Hypothalamus (tissue), 51 donors: ENCODE data around the gene DOCK3.
A peak's percentile ranks its signal among the peaks of the same experiment; 100 is the strongest.
"Not testable (repeated sequence)": the region's sequence is repeated elsewhere in the genome, so short reads cannot be mapped to it uniquely, and the experiment has no call there.

Experiments
- DNase-seq, 51 donors: peaks; one replicate each; lab custom pipeline; 2025; lab: John Stamatoyannopoulos, UW

DOCK3 gene

DNA sequence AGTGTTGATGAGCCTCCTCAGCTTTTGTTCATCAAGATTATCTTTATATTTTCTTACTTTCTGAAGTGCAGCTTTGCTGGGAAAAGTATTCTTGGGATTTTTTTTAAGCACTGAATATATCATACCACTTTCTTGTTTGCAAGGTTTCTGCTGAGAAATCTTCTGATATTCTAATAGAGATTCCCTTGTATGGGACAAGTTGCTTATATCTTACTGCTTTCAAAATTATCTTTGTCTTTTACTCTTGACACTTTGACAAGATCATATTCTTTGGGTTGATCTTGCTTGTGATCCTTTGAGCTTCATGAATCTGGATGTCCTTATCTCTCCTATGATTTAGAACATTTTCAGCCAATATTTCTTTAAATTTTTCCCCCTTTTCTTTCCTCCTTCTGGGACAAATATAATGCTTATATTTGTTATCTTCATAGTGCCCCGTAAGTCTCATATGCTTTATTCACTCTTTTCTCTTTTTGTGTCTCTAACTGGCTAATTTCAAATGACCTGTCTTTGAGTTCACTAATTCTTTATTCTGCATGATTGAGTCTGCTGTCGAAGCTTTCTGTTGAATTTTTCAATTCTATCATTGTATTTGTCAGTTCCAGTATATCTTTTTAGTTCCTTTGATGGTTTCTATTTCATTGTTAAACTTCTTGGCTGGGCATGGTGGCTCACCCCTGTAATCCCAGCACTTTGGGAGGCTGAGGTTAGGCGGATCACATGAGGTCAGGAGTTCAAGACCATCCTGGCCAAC is 499.0 kb downstream of the DOCK3 start:
- DNase-seq = no peak

DNA sequence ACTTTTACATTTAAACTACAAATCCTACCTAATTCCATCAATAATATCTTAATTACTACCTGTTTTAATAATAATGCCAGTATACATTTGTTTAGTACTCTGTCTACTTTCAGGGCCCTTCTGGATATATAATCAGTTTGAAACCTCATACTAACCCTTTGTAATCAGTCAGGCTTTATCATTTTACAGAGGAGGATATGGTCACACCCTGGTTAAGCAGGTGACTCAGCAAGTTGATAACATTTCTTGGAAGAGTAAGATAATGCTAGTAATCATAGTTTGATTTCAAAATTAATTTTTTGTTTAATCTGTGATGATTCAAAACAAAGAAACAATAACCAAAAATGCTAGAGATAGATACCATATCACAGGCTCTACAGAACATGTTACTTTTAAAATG is 502.2 kb downstream of the DOCK3 start:
- no peak for DNase-seq

DNA sequence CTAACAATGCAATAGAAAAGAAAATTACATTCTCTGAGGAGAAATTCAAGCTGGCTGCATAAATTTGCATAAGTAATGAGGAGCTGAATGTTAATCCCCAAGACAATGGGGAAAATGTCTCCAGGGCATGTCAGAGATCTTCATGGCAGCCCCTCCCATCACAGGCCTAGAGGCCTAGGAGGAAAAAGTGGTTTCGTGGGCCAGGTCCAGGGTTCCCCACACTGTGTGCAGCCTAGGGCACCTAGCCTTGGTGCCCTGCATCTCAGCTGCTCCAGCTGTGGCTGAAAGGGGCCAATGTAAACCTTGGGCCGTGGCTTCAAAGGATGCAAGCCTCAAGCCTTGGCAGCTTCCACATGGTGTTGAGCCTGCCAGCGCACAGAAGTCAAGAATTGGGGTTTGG is 511.7 kb downstream of the DOCK3 start:
- DNase-seq = not testable (repeated sequence)

DNA sequence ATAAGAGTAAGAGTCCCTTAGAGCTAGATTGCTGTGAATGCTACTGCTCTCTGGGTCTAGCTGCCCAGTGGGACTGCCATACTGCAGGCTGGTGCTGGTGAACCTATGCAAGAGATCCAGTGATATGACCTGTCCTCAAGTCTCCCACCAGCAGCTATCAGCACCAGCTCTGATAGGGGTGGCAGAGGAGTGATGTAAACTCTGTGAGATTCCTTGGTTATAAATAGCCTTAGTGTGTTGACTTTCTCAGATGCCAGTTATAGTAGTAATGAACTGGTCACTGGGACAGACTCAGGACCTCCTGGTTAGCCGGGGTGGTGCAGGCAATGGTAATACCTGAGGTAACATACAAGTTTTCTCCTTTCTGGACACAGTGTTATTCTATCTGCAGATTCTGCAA is 515.5 kb downstream of the DOCK3 start:
- no peak for DNase-seq

DNA sequence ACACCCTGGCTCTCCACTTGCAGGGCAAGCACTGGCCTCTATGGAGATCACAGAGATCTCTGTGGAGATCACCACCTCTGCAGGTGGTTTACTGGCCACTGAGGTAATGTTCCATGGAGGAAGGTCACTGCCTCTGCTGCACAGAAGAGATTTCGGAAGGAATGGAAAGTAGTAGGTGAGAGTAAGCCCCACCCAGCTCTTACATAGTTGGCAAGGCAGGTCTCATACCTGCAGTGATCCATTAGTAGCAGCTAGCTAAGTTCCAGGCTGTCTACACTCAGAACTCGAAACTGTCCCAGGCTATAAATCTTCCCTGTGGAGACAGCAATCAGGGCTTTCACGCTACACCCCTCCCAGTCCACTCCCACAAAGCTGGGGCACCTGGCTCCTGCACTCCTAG is 516.1 kb downstream of the DOCK3 start:
- DNase-seq = no peak

DNA sequence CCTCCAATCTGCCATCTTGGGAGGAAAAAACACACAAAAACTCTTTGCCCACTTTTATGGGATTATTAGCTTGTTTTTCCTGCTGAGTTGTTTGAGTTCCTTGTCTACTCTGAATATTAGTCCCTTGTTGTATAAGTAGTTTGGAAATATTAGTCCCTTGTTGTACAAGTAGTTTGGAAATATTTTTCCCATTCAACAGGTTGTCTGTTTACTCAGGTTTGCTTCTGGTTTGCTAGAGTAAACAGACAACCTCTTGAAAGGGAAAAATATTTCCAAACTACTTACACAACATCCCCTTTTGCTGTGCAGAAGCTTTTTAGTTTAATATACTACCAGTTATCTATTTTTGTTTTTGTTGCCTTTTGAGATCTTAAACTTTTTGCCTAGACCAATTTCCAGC is 517.0 kb downstream of the DOCK3 start:
- DNase-seq = no peak

DNA sequence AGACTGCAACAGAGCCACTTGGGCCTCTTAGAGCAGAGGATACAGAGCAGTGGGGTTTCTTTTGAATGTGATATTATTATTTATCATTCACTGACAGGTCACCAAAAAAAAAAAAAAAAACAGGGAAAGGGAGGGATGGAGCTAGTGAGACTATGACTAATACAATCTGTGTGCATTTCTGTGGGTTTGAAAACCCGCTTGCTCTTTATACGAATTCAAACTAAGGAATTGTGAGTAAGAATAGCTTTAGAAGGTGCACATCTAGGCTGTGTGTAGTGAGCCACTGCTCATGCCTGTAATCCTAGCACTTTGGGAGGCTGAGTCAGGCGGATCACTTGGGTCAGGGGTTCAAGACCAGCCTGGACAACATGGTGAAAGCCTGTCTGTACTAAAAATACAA is 523.8 kb downstream of the DOCK3 start:
- DNase-seq = no peak

DNA sequence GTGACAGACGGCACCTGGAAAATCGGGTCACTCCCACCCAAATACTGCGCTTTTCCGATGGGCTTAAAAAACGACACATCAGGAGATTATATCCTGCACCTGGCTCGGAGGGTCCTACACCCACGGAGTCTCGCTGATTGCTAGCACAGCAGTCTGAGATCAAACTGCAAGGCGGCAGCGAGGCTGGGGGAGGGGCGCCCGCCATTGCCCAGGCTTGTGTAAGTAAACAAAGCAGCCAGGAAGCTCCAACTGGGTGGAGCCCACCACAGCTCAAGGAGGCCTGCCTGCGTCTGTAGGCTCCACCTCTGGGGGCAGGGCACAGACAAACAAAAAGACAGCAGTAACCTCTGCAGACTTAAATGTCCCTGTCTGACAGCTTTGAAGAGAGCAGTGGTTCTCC is 524.6 kb downstream of the DOCK3 start:
- not testable (repeated sequence) for DNase-seq

DNA sequence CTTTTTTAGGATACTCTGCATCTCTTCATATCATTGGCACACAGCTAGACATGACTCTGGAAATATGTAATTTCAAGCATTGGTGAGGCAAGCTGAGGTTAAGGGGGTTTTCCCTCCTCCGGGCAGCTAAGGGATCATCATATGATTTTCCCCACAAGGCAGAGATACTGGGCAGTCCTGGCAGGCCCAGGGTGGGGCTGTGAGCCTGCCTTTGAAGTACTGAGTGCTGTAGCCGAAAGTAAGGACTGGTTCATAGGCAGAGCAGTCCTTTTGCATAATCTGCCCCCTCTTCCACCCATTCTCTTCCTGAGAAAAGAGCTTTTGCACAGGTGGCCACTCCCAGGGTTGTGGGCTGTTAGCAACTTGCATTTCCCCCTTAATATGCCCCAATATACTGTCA is 541.6 kb downstream of the DOCK3 start:
- no peak for DNase-seq

DNA sequence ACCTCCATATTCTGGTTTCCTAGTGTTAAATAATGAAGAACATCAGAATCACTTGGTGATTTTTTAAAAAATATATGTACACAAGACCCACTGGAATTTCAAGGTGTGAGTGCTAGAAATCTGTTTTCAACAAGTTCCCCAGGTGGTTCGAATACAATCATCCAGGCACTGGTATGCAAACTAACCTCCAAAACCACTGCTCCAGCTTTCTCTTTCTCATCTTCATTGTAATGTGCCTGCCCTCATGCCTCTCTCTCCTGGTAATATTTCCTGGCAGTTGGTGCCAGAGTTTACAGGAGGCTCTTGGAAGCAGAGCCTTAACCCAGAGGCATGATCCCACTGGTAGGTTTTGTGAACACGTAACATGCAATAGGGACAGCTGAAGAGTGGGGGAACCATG is 547.2 kb downstream of the DOCK3 start:
- DNase-seq = no peak

DNA sequence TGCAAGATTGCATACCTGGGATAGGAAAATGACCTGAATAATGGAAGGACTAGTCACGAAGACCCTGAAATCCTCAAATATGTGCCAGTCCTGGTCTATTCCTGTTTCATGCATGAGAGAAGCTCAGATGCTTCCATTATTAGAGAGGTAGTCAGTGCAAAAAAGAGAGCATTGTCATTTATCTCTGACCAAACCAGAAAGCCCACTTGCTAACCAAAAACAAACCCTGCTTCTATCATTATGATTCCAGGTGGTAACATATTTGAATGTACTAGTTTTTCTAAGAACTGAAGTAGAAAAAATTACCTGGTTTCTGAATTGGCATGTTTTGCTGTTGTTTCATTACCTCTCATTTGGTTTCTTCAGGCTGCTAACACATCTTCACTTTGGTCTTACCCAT is 549.6 kb downstream of the DOCK3 start:
- DNase-seq = no peak

DNA sequence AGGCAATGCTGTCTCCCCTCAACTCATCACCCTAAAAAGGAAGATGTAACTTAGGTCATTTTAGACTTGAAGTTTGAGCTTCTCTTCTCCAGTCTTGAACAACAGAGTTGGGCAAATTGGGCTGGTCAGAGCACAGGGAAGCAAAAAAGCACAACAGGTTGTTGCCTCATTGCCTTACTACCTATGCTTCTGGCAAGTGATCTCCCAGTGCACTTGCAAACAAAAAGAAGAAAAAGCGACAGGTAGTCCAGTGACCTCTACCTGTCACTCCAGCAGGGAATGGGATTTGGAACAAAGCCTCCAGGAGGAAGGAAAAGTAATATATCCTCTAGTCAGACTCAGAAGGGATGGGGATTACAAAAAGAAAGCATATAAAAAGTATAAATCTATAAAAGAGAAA is 550.1 kb downstream of the DOCK3 start:
- DNase-seq = no peak

DNA sequence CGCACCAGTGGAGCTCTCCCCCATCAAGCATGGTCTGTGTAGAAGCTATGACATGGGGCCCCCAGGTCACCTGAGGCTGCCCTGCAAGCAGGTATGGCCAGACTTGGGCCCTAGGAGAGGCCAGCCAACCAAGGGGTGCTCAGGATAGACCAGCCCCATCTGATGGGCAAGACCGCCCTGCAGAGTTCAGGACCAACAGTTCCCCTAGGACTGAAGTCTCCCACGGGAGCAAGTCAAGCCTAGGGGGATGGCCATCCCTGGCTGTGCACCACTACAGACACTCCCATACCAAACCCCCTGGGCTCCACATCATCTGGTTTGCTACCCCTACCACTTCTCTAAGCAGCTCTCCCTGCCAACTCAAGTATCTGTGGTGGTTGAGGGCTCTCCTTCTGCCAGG is 568.2 kb downstream of the DOCK3 start:
- DNase-seq = no peak

DNA sequence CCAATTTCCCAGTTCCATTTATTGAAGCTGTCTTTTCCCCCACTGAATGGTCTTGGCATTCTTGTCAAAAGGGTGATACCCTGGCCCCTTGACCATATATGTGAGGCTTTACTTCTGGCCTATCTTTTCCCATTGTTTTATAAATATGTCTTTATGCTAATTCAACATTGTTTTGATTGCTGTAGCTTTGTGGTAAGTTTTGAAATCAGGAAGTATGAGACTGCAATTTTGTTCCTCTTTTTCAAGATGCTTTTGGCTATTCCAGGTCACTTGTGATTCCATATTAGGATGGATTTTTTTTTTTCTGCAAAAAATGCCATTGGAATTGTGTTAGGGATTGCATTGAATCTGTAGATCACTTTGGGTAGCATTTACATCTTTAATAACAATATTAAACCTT is 569.2 kb downstream of the DOCK3 start:
- no peak for DNase-seq

DNA sequence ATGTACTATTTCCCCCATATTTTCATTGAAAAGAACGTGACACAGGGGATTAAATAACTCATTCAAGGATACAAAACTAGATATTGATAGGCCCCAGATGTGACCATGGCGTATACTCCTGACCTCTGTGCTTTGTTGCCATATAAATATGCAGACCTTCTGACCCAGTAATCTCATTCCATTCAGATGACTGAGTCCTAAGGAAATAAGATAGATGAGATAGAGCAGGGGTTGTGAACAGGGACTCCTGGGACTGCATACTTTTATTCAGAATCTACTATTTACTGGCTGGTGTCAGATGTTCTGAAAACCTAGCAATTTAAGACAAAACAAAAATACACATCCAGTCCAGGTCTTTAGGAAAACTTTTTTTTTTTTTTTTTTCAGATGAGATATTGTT is 571.1 kb downstream of the DOCK3 start:
- no peak for DNase-seq

DNA sequence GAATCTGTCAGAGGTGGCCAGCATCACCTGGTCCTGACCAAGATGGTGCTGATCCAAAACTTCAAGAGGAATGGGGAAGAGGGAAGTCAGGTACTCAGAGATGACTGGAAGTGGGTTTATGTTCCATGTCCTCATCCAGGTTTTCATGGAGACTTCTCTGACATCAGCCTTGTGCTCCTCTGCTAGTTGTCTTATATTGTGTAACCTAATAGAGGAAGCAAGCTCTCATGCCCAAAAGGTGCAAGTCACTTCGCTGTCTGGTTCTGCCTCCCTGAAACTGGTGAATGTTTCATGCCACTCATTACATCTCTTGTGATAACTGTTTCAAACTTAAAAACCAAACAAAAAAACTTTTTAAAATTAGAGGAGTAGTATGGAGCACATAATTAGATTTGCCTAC is 583.1 kb downstream of the DOCK3 start:
- no peak for DNase-seq

DNA sequence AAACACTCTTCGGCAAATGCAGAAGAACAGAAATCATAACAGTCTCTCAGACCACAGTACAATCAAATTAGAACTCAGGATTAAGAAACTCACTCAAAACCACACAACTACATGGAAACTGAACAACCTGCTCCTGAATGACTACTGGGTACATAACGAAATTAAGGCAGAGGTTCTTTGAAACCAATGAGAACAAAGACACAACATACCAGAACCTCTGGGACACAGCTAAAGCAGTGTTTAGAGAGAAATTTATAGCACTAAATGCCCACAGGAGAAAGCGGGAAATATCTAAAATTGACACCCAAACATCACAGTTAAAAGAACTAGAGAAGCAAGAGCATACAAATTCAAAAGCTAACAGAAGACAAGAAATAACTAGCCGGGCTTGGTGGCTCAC is 589.4 kb downstream of the DOCK3 start:
- DNase-seq = not testable (repeated sequence)

DNA sequence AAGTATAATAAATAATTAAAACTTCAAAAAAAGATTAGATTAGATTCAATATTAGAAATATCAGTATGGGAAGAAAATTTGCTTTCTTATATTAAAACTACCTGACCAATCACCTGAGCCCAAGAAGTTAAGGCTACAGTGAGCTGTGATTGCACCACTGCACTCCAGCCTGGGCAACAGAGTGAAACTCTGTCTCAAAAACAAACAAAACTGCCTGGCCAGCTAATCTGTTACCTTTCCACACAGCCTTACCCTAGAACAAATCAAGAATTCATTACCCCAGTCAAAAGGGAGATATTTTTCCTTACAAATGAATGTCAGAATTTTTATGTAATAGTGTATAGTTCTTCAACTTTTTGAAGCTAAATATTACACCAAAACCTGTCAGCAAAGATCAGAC is 593.4 kb downstream of the DOCK3 start:
- no peak for DNase-seq

DNA sequence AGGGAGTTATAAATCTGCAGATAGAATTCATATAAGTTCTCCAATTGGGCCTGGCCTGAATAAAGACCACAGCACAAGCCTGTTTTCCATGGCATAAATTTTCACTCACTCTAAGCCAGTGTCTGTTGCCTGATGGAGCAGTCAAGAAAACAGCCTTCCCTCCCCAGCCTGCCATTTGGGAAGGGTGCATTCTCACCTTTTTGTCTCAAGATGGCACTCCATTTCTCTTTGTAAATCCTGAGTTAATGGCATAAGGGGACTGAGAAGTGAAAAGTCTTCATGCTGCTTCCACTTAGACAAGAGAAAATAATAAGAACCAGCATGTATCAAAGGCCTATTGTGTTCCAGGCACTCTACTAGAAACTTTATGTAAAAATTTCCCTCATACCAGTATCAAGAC is 594.7 kb downstream of the DOCK3 start:
- DNase-seq = no peak

DNA sequence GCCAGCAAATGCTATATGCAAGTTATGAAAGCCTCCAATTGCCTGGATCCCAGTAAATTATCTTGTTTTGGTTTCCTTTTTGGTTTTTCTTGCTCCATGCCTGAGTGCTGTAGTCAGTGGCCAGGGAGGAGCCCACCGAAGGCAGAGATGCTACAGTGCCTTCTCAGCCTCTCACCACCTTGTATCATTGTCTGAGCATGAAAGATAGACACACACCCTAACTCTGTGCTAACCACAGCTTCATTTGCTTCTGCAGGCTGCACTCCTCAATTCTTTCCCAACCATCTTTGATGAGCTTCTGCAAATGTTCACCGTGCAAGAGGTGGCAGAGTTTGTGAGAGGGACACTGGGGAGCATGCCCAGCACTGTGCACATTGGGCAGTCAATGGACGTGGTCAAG is 595.8 kb downstream of the DOCK3 start:
- DNase-seq = no peak

DNA sequence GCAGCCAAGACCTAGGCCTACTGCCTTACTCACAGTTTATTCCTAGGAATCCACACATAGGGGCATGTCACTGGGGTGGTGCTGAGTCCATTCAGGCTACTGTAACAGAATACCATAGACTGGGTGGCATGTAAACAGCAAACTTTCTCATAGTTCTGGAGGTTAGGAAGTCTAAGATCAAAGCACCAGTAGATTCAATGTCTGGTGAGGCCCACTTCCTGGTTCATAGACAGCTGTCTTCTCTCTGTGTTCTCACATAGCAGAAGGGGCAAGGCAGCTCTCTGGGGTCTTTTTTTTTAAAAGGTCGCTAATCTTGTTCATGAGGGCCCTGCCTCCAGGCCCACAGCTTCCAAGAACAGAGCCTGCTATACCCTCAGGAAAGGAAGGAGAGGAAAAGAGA is 596.4 kb downstream of the DOCK3 start:
- no peak for DNase-seq

DNA sequence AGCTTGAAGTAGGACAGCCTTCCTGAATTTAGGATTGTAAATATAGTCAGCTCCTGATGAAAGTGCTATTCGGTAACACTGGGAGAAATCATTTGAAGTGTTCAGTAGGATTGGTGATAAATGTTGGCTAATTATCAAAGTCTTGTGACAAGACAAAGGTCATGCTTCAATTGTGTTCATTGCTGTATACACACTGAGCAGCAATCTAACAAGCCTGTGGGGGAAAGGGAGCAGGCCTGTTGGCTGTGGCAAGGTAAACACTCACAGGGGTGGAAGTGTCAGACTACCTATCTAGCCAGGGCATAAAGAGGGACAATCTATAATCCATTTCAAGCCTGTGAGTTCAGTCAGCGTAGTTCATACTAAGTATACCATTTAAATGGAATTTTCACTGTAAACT is 599.3 kb downstream of the DOCK3 start:
- DNase-seq = no peak

DNA sequence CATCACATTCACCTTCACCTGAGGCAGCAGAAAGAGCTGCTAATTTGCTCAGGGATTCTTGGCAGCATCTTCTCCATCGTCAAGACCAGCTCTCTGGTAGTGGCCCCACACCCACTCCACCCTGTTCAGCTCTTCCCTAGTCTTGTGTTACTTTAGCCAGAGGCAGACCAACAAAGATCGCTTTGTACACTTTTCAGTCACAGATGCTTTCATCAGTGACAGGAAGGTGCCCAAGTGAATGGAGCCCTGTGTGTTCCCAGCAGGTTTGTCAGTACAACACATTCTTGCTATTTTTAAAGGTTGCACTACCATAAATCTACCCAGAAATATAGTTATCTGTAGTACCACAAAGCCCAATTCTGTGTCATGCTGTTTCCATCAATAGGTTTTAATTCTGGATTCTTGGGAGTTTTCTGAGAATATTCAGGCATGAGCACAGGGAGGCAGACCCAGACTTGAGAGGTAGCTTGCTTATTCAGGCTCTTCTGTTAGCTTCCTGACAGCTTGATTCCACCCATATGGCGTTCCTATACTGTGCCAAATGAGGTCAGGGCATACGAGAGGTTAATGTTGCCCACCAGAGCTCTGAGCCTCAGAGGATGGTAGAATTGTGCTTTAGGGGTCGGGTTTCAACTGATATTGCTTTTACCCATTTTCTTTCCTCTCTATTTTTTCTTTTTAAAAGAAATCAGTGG is 600.5 kb downstream of the DOCK3 start:
- peak in 2 of 51 donors; percentile 1 for DNase-seq
